AG04449 (cell line): ENCODE measurements around the gene DCT.

ENCODE experiments used
- CTCF ChIA-PET: fragments of 350-600 bp; formaldehyde crosslinking; extraction: SDS; loops from one replicate; lab custom pipeline; 2021; ENCODE audit warnings: antibody characterized with exemption; lab: Yijun Ruan, JAX
- POLR2A ChIA-PET: fragments of 400-600, 350-600 bp; formaldehyde crosslinking; extraction: SDS; loops from one replicate; lab custom pipeline; 2020; ENCODE audit warnings: antibody characterized with exemption, inconsistent platforms; lab: Yijun Ruan, JAX
- DNase-seq: peaks from one replicate; pipeline ENCODE4 v3.0.0-alpha.2; 2010; ENCODE audit warnings: low read depth, low spot score
- H3K4me3 ChIP-seq: 2 replicates; pipeline ENCODE4 v1.5.1; 2011; ENCODE audit warnings: low read depth, mild to moderate bottlenecking, control low read depth, low read length
- TF ChIP-seq, protein P1 (sequence below): IDR thresholded peaks from one replicate; pipeline ENCODE4 v1.5.1; 2011; ENCODE audit warnings: mild to moderate bottlenecking, moderate library complexity, low read length, control low read depth, inconsistent platforms; ENCODE audit not compliant: insufficient read depth; ENCODE audit errors: missing control alignments

DCT gene

GRCh38 chr13:94414141-94414540, 65.3 kb downstream of the DCT start:
- CTCF ChIA-PET: no interaction called here
- no peak overlapping the region for H3K4me3 ChIP-seq
- POLR2A ChIA-PET: no interaction called here
- TF ChIP-seq, protein P1, sequence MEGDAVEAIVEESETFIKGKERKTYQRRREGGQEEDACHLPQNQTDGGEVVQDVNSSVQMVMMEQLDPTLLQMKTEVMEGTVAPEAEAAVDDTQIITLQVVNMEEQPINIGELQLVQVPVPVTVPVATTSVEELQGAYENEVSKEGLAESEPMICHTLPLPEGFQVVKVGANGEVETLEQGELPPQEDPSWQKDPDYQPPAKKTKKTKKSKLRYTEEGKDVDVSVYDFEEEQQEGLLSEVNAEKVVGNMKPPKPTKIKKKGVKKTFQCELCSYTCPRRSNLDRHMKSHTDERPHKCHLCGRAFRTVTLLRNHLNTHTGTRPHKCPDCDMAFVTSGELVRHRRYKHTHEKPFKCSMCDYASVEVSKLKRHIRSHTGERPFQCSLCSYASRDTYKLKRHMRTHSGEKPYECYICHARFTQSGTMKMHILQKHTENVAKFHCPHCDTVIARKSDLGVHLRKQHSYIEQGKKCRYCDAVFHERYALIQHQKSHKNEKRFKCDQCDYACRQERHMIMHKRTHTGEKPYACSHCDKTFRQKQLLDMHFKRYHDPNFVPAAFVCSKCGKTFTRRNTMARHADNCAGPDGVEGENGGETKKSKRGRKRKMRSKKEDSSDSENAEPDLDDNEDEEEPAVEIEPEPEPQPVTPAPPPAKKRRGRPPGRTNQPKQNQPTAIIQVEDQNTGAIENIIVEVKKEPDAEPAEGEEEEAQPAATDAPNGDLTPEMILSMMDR: no peak
- no peak for DNase-seq

- ChIA-PET CTCF (no interaction called here), POLR2A (no interaction called here)
- TF ChIP-seq, protein P1: no peak
- DNase-seq: no peak
- no peak overlapping the region for H3K4me3 ChIP-seq
These were observed 65.9 kb downstream of the DCT start for GRCh38 chr13:94413598-94413944.

DNA sequence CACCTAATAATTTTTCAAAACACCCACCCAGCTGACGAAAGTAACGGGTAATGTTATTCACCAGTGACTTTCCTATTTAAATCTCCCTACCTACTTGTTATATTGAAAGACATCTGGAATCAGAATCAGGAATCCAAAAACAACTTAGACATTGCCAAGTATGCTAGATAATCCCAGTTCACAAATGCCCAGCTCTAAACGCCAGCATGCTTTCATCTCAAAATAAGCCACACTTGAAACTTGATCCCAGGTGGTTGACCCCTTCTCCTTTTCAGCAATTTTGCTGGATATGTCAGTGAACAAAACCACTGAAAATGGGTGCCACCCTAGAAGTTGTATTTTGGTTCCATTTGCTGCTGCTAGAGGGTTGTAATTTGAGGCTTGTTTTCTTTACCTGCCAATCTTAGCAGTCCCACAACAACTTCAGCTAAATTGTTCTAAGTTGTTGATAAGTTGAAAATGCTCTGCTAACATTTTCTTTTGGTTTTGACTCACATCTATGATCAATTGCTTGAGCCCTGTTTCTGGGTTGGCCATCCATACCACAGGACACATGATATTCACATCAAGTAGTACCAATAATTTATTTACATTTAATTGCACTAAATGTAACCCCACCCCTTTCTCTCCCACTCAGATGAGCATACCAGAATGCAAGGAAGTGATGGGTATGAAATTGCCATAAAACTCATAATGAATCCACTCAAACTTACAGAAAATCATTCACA, 66.4 kb downstream of the DCT start:
- no peak overlapping the region for H3K4me3 ChIP-seq
- DNase-seq: no peak
- ChIA-PET POLR2A (no interaction called here), CTCF (no interaction called here)
- TF ChIP-seq, protein P1: no peak

GRCh38 chr13:94411747-94412146, 67.7 kb downstream of the DCT start:
- H3K4me3 ChIP-seq: no peak overlapping the region
- POLR2A ChIA-PET: no interaction called here
- CTCF ChIA-PET: interaction anchor here (0.9 to 1.0 kb wide), 3 partner anchors 17 to 35 kb away, joined by 3 to 4 read pairs (median 3); no protein-coding TSS in a partner anchor
- TF ChIP-seq, protein P1: no peak
- no peak for DNase-seq

DNA sequence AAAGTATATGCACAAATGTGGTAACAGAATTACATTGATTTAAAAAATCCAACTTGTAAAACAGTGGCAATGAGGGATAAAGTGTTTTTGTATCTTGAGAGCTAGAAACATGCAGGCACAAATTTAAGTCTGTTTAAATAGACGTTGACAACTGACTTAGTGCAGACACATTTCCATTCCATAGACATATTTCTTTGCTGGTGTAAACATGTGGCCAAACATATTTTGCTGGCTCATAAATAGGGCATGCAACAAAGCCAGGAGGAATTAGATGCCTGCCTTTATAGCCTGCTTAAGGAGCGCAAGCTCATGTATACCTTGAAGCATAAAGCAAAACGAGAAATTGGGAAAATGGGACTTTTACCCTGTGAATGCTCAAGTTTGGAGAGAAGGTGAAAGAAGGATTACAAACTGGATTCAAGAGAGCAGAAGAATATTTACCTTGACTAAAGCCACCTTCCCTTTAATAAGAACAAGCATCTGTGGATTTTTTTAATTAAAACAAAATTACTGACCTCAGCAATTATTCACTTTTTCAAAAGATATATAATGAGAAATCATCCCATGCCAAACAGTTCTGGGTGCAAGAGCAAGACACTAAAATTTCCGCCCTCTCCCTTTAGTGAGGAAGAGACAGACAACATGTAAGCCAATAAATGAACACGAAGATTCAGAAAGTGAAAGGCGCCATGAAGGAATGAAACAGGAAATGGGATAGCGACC, 71.0 kb downstream of the DCT start:
- no peak for DNase-seq
- TF ChIP-seq, protein P1: no peak
- CTCF ChIA-PET: interaction anchor here (0.6 to 1.0 kb wide), 2 partner anchors 27 to 854 kb away, joined by 3 read pairs; no protein-coding TSS in a partner anchor
- no peak overlapping the region for H3K4me3 ChIP-seq
- POLR2A ChIA-PET: no interaction called here

- TF ChIP-seq, protein P1: no peak
- no peak overlapping the region for H3K4me3 ChIP-seq
- ChIA-PET POLR2A (no interaction called here), CTCF (no interaction called here)
- no peak for DNase-seq
These were observed 78.6 kb downstream of the DCT start for GRCh38 chr13:94400874-94401273.
